IMR-90 (cell line): Measurements from ENCODE around the gene PTPN23. TPM values are rescaled to one million over a fixed set of nuclear protein-coding genes. Genes with fewer than 3 reads are reported as not detected.

Experiments used
- ATAC-seq: fragments of 200-7000 bp; cut with Tn5 transposase; 2 replicates; pipeline ENCODE4 v1.9.1; 2020; ENCODE audit warnings: low read depth, mild to moderate bottlenecking, moderate library complexity
- BruUV-seq: library from RNA; stranded (reverse); fragments of 400-500 nt; replicated peaks from 2 replicates; lab custom pipeline; 2021; lab: Mats Ljungman, UMichigan
- CTCF ChIA-PET: fragments of 300-600 bp; formaldehyde crosslinking; extraction: SDS; loops from one replicate; lab custom pipeline; 2021; ENCODE audit warnings: antibody characterized with exemption; lab: Yijun Ruan, JAX
- POLR2A ChIA-PET: fragments of 300-600 bp; sonication (Branson Sonifier 250); formaldehyde crosslinking; loops from one replicate; lab custom pipeline; 2022; ENCODE audit warnings: antibody characterized with exemption; ENCODE audit not compliant: unreplicated experiment; lab: Charles Lee
- DNase-seq: peaks from one replicate; pipeline ENCODE4 v3.0.0; 2013
- H2AFZ ChIP-seq: replicated peaks from 2 replicates; pipeline ENCODE3; 2013; ENCODE audit warnings: low read length, mild to moderate bottlenecking; ENCODE audit not compliant: poor library complexity
- H2AK5ac ChIP-seq: 2 replicates; pipeline ENCODE4 v1.6.1; 2013; ENCODE audit warnings: low read depth, low read length, inconsistent platforms
- H2AK9ac ChIP-seq: replicated peaks from 2 replicates; pipeline ENCODE3; 2013; ENCODE audit warnings: mild to moderate bottlenecking, low read depth, low read length, moderate library complexity; ENCODE audit not compliant: poor library complexity
- H2BK120ac ChIP-seq: 2 replicates; pipeline ENCODE4 v1.6.1; 2013; ENCODE audit warnings: low read depth, low read length, inconsistent platforms
- H2BK15ac ChIP-seq: 3 replicates; pipeline ENCODE4 v1.6.1; 2013; ENCODE audit warnings: low read depth, low read length, inconsistent platforms
- H2BK20ac ChIP-seq: 2 replicates; pipeline ENCODE4 v1.6.1; 2013; ENCODE audit warnings: low read depth, mild to moderate bottlenecking, inconsistent platforms, low read length, moderate library complexity
- H2BK5ac ChIP-seq: 2 replicates; pipeline ENCODE4 v1.6.1; 2013; ENCODE audit warnings: mild to moderate bottlenecking, low read depth, low read length, inconsistent platforms; ENCODE audit not compliant: poor library complexity, severe bottlenecking
- H3K14ac ChIP-seq: replicated peaks from 2 replicates; pipeline ENCODE4 v1.6.1; 2013; ENCODE audit warnings: low read depth, low read length, inconsistent platforms
- H3K18ac ChIP-seq: 2 replicates; pipeline ENCODE4 v1.6.1; 2013; ENCODE audit warnings: low read depth, low read length, control low read depth
- H3K23ac ChIP-seq: 2 replicates; pipeline ENCODE4 v1.6.1; 2013; ENCODE audit warnings: low read depth, low read length, inconsistent platforms
- H3K27ac ChIP-seq: 2 replicates; pipeline ENCODE4 v1.5.1; 2013; ENCODE audit warnings: mild to moderate bottlenecking, control low read depth, low read length; ENCODE audit not compliant: insufficient read depth
- H3K27me3 ChIP-seq: 2 replicates; pipeline ENCODE4 v1.6.1; 2013; ENCODE audit warnings: low read length; ENCODE audit not compliant: control insufficient read depth, insufficient read depth
- H3K36me3 ChIP-seq: 2 replicates; pipeline ENCODE4 v1.6.1; 2013; ENCODE audit warnings: low read length, mixed read lengths; ENCODE audit not compliant: control insufficient read depth, insufficient read depth
- H3K4ac ChIP-seq: 2 replicates; pipeline ENCODE4 v1.6.1; 2013; ENCODE audit warnings: low read depth, low read length, inconsistent platforms
- H3K4me1 ChIP-seq: 2 replicates; pipeline ENCODE4 v1.6.1; 2013; ENCODE audit warnings: low read length, mixed read lengths; ENCODE audit not compliant: control insufficient read depth, insufficient read depth
- H3K4me2 ChIP-seq: 2 replicates; pipeline ENCODE4 v1.6.1; 2013; ENCODE audit warnings: low read depth, mild to moderate bottlenecking, control low read depth, low read length, moderate library complexity
- H3K4me3 ChIP-seq: 2 replicates; pipeline ENCODE4 v1.5.1; 2013; ENCODE audit warnings: low read depth, mild to moderate bottlenecking, control low read depth, low read length, moderate library complexity; ENCODE audit not compliant: insufficient read depth
- H3K56ac ChIP-seq: 2 replicates; pipeline ENCODE4 v1.6.1; 2013; ENCODE audit warnings: low read length, inconsistent platforms; ENCODE audit not compliant: insufficient read depth; ENCODE audit errors: extremely low read depth
- H3K79me1 ChIP-seq, 2 experiments: 2 replicates each; pipeline ENCODE4 v1.6.1; 2013; ENCODE audit warnings: low read length in 2 of 2, inconsistent platforms in 1 of 2, low read depth in 1 of 2
- H3K9ac ChIP-seq: 2 replicates; pipeline ENCODE4 v1.6.1; 2013; ENCODE audit warnings: low read depth, low read length, control low read depth
- H3K9me1 ChIP-seq: 2 replicates; pipeline ENCODE4 v1.6.1; 2013; ENCODE audit warnings: low read length, inconsistent platforms; ENCODE audit not compliant: insufficient read depth
- H3K9me3 ChIP-seq: 2 replicates; pipeline ENCODE4 v1.6.1; 2013; ENCODE audit warnings: low read length; ENCODE audit not compliant: control insufficient read depth, insufficient read depth
- H4K20me1 ChIP-seq: 2 replicates; pipeline ENCODE4 v1.6.1; 2013; ENCODE audit warnings: low read length, inconsistent platforms; ENCODE audit not compliant: insufficient read depth
- H4K5ac ChIP-seq: 2 replicates; pipeline ENCODE4 v1.6.1; 2013; ENCODE audit warnings: mild to moderate bottlenecking, low read depth, low read length, control low read depth
- H4K8ac ChIP-seq, 2 experiments: 2 replicates each; pipeline ENCODE4 v1.6.1; 2013; ENCODE audit warnings: low read depth in 2 of 2, low read length in 2 of 2, control low read depth in 1 of 2, inconsistent platforms in 1 of 2
- H4K91ac ChIP-seq: 2 replicates; pipeline ENCODE4 v1.6.1; 2013; ENCODE audit warnings: low read depth, low read length, inconsistent platforms; ENCODE audit not compliant: insufficient read depth
- CEBPB ChIP-seq: IDR thresholded peaks from 2 replicates; pipeline ENCODE4 v1.6.1; 2012; ENCODE audit warnings: low read depth, low read length, improper control_type of control experiment
- CHD1 ChIP-seq: IDR thresholded peaks from 2 replicates; pipeline ENCODE4 v1.6.1; 2012; ENCODE audit warnings: low read depth, low read length, improper control_type of control experiment
- ELK1 ChIP-seq: fragments of 150-350 bp; IDR thresholded peaks from 2 replicates; pipeline ENCODE4 v1.6.1; 2016; ENCODE audit warnings: low read depth, mild to moderate bottlenecking, low read length, moderate library complexity, borderline replicate concordance
- FOS ChIP-seq: fragments of 150-350 bp; IDR thresholded peaks from 2 replicates; pipeline ENCODE4 v1.6.1; 2016; ENCODE audit warnings: low read depth, low read length
- MAFK ChIP-seq: IDR thresholded peaks from 2 replicates; pipeline ENCODE4 v1.6.1; 2012; ENCODE audit warnings: low read depth, low read length, improper control_type of control experiment
- MAZ ChIP-seq: IDR thresholded peaks from 2 replicates; pipeline ENCODE4 v1.6.1; 2012; ENCODE audit warnings: low read depth, mild to moderate bottlenecking, low read length, improper control_type of control experiment, moderate library complexity, borderline replicate concordance
- MXI1 ChIP-seq: IDR thresholded peaks from 2 replicates; pipeline ENCODE4 v1.6.1; 2012; ENCODE audit warnings: low read depth, mild to moderate bottlenecking, low read length, moderate library complexity, borderline replicate concordance
- NFE2L2 ChIP-seq: fragments of 150-350 bp; IDR thresholded peaks from 2 replicates; pipeline ENCODE4 v1.6.1; 2016; ENCODE audit warnings: low read depth, mild to moderate bottlenecking, low read length
- POLR2A ChIP-seq: IDR thresholded peaks from 2 replicates; pipeline ENCODE4 v1.6.1; 2012; ENCODE audit warnings: mild to moderate bottlenecking, low read depth, low read length
- RAD21 ChIP-seq: IDR thresholded peaks from 2 replicates; pipeline ENCODE4 v1.6.1; 2012; ENCODE audit warnings: low read length, improper control_type of control experiment
- RCOR1 ChIP-seq: IDR thresholded peaks from 2 replicates; pipeline ENCODE4 v1.6.1; 2012; ENCODE audit warnings: mild to moderate bottlenecking, low read length, improper control_type of control experiment; ENCODE audit not compliant: insufficient replicate concordance
- RFX5 ChIP-seq: IDR thresholded peaks from 2 replicates; pipeline ENCODE4 v1.8.0; 2012; ENCODE audit warnings: low read depth, mild to moderate bottlenecking, low read length, moderate library complexity
- SMC3 ChIP-seq: fragments of 150-350 bp; IDR thresholded peaks from 2 replicates; pipeline ENCODE4 v1.6.1; 2016; ENCODE audit warnings: low read depth, mild to moderate bottlenecking, antibody characterized with exemption, low read length, moderate library complexity
- dilution Hi-C: fragments of 300-500 bp; cut with HindIII; formaldehyde crosslinking; loops from one replicate; pipeline ENCODE4 v1.14.3; 2018; ENCODE audit warnings: low sequenced_read_pairs; ENCODE audit not compliant: unreplicated experiment
- in situ Hi-C: fragments of 300-500 bp; cut with MboI; formaldehyde crosslinking; loops from 3 replicates; pipeline ENCODE4 v1.14.3; 2019; ENCODE audit warnings: low sequenced_read_pairs, inconsistent platforms, mixed read lengths
- intact Hi-C: fragments of 100-400 bp; cut with micrococcal nuclease; formaldehyde crosslinking; loops from 2 replicates; pipeline ENCODE4 v1.10.0; 2022
- polyA plus RNA-seq, 3 experiments: library from polyadenylated mRNA; depleted of rRNA; stranded (reverse); fragments of >200 nt; gene quantifications; 2 replicates each; pipeline ENCODE4 v1.2.3, GENCODE V29; 2012; ENCODE audit warnings: low replicate concordance in 1 of 3
- total RNA-seq: library from RNA; depleted of rRNA; stranded (reverse); fragments of >200 nt; gene quantifications from 2 replicates; pipeline ENCODE4 v1.2.3, GENCODE V29; 2012
- TF ChIP-seq, protein P1 (sequence below): fragments of 150-350 bp; IDR thresholded peaks from 2 replicates; pipeline ENCODE4 v1.6.1; 2017; ENCODE audit warnings: mild to moderate bottlenecking, antibody characterized with exemption, low read length, low read depth

Gene PTPN23
- total and polyA plus RNA-seq, 2 of the 4 experiments (the other 2 are of a cell fraction), result 4.5 to 15.1 TPM

DNA sequence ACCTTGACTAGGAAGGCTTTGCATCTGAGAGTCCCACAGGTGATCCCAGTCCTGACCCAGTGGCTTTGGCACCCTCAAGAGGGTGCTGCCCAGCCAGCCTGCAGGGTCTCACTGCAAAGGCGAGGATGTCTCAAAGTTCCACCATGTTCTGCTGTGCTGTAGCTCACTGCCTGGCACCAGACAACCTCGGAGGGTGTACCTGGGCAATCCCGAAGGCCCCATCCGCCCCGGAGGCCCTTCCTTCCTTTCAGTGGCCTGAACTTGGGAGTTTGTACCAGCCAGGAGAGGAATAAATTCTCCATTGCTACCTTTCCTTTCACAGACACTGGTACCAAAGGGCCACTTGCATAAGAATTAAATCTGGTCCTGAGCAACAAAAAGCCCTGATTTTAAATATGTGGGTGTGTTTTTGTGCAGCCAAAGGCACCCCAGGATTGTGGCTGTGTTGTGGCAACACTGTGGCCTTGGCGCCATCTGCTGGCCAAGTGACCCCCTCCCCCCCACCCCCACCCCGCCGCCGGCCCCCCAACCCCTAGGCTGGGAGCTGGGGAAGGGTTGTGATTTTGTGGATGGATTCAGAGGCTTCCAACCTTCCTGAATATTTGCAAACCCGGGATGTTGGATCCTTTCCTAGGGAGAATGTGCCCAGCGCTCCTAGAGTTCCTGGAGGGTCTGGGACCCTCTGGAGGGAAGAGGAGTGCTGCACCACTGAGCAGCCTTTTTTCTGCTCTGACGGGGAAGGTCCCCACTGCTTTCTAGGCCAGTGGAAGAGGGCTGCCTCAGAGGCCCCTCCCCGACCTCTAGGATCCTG is 9.7 kb upstream of the PTPN23 start (continued):
- TF ChIP-seq FOS, result no peak

- H2AK9ac ChIP-seq, result no peak overlapping the region
- in situ Hi-C loops, result loop anchor here (25.0 kb wide), 1 partner anchor 662 kb away; the partner anchor contains the start of genes PRSS50 and TMIE
- no TSS peak for BruUV-seq
- TF ChIP-seq MXI1 (no peak), CHD1 (no peak), RAD21 (no peak), FOS (no peak), NFE2L2 (no peak), MAFK (no peak), MAZ (no peak), CEBPB (no peak), SMC3 (no peak), RCOR1 (no peak), ELK1 (no peak), POLR2A (no peak), RFX5 (no peak)
- TF ChIP-seq, protein P1, sequence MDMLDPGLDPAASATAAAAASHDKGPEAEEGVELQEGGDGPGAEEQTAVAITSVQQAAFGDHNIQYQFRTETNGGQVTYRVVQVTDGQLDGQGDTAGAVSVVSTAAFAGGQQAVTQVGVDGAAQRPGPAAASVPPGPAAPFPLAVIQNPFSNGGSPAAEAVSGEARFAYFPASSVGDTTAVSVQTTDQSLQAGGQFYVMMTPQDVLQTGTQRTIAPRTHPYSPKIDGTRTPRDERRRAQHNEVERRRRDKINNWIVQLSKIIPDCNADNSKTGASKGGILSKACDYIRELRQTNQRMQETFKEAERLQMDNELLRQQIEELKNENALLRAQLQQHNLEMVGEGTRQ, result no peak
Measured at GRCh38 chr3:47374587-47374986, 6.2 kb upstream of the PTPN23 start.

More at GRCh38 chr3:47374587-47374986, 6.2 kb upstream of the PTPN23 start:
- Histone ChIP-seq H4K91ac (no peak overlapping the region), H3K14ac (no peak overlapping the region), H3K4me1 (peaks cover 2% of the 10 kb centered on the region; the same call in 1 of the 2 replicates), H2BK120ac (no peak overlapping the region), H2AFZ (no peak overlapping the region), H4K8ac (no peak overlapping the region), H3K4me3 (no peak overlapping the region), H3K79me1 (peaks cover 10 to 18% of the 10 kb centered on the region in 2 experiments), H2BK5ac (no peak overlapping the region), H3K9me1 (peaks cover 5% of the 10 kb centered on the region), H3K9me3 (no peaks in the 10 kb centered on the region), H4K20me1 (no peaks in the 10 kb centered on the region), H4K5ac (no peak overlapping the region), H2AK5ac (no peak overlapping the region), H3K27ac (no peak overlapping the region), H3K27me3 (no peaks in the 10 kb centered on the region; the same call in 1 of the 2 replicates), H3K9ac (no peak overlapping the region), H3K4ac (no peak overlapping the region), H3K18ac (no peak overlapping the region), H3K23ac (no peak overlapping the region), H3K56ac (no peak overlapping the region), H2BK20ac (no peak overlapping the region), H3K36me3 (no peaks in the 10 kb centered on the region), H2BK15ac (no peak overlapping the region), H3K4me2 (no peak overlapping the region)
- ATAC-seq, result no peak
- intact Hi-C loops (loop anchor here (5.0 kb wide), 1 partner anchor 507 kb away; no protein-coding TSS in a partner anchor), dilution Hi-C loops (no loop called here)
- ChIA-PET POLR2A (no interaction called here), CTCF (no interaction called here)
- DNase-seq, result no peak
